GM15510 (cell line): ENCODE measurements around the gene TEAD2.

ENCODE experiments used
- POLR2A ChIP-seq: IDR thresholded peaks from 3 replicates; pipeline ENCODE4 v1.6.1; 2011; ENCODE audit warnings: borderline replicate concordance; ENCODE audit not compliant: insufficient read length; ENCODE audit errors: extremely low read depth

The TEAD2 gene

DNA sequence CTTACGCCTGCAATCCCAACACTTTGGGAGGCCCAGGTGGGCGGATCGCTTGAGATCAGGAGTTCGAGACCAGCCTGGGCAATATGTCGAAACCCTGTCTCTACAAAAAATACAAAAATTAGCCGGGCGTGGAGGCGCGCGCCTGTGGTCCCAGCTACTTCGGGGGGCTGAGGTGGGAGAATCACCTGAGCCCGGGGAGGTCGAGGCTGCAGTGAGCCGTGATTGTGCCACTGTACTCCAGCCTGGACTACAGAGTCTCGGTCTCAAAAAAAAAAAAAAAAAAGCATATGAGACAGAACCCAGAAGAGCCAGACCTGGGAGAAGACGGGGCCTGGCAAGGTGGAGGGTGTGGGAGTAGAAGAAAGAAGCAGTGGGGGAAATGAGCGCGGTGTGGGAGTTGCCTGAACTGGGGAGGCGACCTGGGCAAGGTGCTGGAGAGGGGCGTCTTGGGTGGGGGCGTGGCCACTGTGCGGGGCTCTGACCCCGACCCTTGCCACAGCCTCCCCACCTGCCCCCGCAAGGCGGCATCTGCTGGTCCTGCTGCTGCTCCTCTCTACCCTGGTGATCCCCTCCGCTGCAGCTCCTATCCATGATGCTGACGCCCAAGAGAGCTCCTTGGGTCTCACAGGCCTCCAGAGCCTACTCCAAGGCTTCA, 2.0 kb upstream of the TEAD2 start:
- TF ChIP-seq POLR2A, result no peak

DNA sequence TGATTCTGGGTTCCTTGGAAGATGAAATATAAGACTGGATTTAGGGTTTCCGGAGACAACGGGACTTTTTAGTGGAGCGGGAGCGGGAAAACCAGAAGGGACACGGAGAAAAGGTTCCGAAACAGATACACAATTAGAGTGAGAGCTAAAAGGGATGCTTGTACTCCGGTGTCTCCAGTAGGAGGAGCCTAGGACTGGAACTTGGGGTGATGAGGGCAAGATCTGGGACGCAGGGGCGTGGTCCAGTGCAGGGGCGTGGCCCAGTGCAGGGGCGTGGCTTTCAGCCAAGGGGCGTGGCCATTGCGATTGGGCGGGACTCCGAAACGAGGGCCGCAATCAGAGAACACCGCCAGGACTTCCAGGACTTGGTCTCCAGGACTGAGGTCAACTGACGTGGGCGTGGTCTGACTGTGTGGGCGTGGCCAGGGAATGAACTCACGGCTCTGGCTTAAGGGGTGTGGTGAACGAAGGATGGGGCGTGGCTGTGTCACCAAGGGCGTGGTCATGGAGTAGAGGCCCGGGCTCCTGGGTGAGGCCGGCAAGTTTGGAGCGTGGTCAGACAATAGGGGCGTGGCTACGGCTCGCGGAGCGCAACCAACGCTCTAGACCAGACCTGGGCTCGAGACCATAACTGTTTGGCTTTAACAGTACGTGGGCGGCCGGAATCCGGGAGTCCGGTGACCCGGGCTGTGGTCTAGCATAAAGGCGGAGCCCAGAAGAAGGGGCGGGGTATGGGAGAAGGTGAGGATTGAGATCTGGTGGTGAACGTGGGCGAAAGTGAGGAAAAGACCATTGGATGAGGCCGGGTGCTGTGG, 1.3 kb upstream of the TEAD2 start, which contains the start of gene DKKL1:
Gene DKKL1 (plus strand): TSS at position 610 of the 815 bp plus-strand sequence. CDS start 122 bp downstream, at position 732.
- no peak for TF ChIP-seq POLR2A

DNA sequence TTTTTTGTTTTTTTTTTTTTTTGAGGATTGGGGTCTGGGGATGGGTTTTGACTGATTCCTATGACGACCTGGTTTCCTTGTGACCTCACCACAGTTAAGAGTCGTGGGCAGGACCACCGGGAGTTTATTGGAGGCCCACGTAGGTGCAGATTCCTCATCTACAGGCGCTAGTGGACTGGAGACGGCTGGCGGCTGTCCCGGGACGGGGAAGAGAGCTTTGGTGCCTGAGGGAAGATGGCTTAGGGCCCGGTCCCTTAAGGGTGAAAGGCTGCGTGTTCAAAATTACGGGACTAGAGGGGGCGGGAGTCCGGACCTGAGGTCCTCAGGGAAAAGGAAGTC, 682 bp upstream of the TEAD2 start:
- no peak for TF ChIP-seq POLR2A

DNA sequence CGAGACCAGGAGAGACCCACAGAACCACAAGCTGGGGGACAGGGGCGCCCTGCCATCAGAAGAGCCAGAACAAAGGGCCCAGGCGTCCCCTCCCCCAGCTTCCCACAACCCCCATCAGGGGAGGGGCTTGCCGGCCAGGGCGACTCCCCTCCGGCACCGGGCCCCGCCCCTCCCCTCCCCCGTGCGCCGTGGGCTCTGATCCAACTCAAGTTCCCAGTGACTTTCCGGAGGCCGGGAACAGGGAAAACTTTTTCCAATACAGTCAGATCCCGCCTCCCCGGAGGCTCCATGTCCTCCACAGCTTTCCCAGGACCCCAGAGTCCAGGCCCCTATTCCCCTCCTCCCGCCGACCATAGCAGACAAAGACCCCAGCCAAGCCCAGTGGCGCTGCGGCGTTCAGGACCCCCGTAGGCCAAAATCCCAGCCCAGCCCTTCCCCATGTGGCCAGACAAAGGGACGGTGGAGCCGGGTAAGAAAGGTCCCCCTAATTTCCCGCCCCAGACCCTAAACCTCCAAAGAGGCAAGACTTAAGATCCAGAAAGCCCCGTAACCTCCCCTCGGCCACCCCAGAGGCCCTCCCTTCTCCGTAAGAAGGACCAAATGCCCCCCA, 673 bp downstream of the TEAD2 start:
- TF ChIP-seq POLR2A, result no peak

DNA sequence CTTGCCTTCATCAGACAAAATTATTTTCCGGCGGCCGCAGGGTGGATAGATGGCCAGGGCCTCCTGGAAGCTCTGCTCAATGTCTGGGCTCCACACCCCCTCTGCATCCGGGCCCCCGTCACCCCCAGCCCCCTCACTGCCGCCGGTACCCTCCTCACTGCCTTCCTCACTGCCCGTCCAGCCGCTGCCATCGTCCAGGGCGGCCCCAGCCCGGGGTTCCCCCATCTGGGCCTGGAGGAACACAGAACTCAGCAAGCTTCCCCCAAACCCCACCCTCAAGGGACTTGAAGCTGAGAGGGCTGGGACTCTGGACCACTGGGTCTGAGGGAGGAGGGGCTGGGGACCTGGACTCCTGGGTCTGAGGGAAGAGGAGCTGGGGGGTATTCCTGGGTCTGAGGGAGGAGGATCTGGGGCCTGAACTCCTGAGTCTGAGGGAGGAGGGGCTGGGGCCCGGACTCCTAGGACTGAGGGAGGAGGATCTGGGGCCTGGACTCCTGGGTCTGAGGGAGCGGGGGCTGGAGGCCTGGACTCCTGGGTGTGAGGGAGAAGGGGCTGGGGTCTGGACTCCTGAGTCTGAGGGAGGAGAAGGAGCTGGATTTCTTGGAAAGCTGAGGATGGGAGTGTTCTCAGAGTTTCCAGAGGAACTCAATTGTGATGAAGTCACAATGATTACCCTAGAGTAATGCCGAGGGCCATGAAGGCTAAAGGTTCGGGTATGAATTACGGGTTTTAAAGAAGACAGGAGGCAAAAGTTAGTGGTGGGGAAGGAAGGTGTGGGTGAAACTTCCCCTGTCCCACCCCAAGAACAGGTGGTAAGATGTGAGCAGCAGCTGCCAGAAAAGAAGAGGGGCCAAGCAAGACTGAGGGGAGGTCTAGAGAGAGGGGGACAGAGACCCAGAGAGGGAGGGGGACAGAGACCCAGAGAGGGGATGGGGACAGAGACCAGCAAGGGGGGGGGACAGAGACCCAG, 2.1 kb downstream of the TEAD2 start:
- no peak for TF ChIP-seq POLR2A

DNA sequence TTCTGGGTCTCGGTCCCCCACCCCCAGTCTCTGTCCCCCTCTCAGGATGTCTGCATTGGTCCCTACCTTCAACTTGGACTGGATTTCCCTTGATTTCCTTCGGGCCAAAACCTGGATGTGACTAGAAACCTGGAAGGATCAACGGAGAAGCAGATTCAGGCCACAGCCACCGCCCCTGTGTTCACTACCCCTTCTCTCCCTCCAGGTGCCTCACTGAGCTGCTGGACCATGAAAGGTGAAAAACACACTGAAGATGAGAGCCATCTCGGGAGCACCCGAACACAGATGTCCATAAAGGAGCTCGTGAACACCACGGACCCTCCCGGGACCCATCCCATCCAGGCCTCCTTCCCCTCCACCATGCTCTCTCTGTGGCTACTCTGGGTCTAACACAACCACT, 5.0 kb downstream of the TEAD2 start:
- no peak for TF ChIP-seq POLR2A

DNA sequence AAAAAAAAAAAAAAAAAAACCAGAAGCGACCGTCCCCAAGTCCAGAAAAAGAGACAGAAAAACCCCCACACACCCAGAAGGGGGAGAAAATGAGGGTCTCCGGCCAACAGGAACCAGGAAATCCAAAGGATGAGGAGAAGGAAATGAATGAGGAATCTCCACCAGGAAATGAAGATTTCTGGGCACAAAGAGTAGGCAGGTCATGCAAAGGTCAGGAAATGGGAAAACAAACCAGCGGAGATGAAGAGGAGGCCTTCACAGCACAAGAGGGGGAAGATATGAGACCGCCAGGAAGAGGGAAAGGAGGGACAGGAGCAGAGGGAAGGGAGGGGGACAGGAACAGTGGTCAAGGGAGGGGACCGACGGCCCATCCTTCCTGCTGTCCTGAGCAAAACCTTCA, 5.8 kb downstream of the TEAD2 start:
- TF ChIP-seq POLR2A, result no peak

DNA sequence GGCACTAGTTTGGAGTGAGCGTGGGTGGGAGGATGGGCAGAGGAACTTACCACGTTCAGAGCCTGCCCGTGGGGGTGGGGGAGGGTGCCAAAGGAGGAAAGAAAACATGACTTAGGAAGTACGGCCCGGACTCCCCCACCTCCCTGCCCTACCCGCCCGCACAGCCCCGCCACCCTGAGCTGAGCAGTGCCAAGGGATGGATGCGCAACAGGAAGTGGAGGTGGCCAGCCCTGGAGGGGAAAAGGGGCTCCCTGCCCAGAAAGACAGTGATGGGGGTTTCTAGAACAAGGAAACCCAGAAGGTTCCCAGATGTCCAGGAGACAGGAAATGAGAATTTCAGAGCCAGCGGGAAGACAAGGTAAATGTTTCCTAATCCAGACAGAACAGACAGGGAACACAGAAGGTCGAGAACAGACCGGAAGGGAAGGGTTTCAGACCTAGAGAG, 6.3 kb downstream of the TEAD2 start:
- TF ChIP-seq POLR2A, result no peak

DNA sequence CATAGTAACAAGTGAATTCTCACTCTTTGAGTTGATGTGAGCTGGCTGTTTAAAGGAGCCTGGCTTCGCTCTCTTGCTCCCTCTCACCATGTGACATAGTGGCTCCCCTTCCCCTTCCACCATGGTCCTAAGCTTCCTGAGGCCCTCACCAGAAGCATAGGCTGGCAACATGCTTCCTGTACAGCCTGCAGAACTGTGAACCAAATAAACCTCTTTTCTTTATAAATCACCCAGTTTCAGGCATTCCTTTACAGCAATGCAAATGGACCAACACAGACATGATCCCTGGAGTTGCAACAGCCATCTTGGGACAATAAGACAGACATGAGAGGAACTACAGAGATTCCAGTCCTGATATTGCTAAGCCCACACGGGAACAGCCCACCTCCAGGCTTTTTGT, 12.6 kb downstream of the TEAD2 start:
- no peak for TF ChIP-seq POLR2A

DNA sequence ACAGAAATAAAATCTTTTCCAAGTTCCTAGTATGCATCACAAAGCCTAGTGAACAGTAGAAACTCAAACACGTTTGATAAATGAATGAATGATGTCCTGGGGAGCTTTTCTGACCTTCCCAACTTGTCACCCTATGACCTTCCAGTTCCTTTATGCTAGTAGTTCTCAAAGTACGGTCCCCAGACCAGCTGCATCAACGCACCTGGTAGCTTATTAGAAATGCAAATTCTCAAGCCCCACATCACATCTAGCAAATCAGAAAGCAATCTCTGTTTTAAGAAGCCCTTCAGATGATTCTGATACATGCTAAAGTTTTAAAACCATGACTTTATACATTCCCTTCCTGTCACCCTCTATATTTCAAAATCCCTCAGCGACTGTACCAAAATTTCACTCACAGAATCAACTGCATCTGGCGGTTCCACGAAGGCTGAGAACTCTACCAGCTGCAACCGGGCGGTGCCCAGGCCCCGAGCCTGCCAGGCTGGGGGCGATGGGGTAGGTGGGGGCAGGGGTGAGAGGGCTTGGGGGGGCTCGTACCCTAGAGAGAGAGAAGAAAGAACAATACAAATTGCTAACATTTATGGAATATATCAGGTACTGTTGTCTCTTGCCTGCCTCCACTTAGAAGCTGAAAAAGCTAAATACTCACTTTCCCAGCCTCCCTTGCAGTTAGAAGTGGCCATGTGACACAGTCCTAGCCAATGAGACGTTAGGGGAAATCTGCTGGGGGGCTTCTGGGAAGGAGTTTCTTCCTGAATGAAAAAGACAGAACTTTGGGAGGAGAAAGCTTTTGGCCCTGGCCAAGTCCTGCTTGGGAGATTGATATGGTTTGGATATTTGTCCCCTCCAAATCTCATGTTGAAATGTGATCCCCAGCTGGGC, 13.7 kb downstream of the TEAD2 start:
- TF ChIP-seq POLR2A, result no peak

DNA sequence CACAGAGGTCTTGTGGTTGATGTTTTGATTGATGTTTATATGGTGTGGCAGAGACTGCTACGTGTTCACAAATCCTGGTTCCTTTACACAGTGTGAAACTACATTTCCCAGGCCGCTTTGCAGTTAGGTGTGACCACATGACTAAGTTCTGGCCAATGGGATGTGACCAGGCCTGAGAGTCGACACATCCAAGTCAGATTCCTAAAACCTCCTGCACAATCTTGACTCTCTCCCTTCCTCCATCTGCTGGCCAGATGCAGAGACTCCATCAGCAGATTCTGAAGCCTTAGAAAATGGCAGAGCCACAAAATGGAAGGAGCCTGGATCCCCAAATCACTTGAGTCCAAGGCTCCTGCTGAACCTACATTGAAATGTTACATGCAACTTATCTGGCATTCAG, 14.4 kb downstream of the TEAD2 start:
- TF ChIP-seq POLR2A, result no peak

DNA sequence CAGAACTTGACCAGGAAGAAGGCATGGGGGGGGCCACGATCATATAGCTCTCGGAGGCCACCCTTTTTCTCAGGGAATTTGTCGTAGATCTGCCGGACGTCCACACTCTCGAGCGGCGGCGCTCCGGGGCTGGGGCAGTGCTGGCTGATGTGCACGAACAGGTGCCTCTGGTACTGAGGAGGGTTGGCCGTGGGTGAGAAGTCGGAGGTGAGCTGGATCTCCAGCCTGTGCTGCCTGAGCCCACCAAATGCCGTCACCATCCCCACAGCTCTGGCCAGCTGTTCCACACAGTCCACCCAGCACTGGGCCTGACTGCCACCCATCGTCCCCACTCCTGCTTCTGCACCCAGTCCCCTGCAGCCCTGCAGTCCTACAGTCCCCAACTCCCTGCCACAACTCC, 15.0 kb downstream of the TEAD2 start:
- no peak for TF ChIP-seq POLR2A

DNA sequence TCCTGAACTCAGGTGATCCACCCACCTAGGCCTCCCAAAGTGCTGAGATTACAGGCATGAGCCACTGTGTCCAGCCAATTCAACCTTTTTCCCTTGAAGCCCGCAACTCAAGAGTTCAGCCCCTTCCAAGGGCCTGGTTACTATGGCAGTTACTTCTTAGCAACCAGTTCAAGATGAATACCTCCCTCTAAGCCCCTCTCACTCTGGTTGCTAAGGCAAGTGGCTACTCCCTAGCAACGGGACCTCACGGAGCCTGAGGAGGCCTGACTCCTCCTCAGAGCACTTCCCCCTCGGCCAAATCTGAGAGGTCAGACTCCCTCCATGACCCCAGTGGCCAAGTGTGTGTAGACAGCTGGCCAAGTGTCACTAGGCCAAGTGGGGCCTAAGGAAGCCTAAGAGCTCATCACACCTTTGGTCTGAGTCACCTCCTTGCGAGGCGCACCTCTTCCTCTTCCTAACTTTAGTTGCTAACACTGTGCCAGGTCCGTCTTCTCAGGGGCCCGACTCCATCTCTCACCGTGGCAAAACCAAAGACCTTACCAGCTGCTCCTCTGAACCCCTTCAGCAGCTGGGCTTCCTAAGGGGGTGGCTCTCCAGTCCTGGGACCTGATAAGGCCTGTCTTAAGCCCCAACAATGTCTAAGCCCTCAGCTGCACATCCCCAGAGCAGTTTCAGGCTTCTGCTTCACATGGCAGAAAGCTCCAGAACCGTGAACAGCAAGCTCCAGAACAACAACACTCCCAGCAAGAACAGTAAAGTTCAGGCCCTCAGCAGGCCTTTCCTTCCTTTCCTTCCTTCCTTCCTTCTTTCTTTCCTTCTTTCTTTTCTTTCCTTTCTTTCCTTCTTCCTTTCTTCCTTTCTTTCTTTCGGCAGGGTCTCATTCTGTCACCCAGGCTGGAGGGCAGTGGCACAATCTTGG, 17.5 kb downstream of the TEAD2 start:
- no peak for TF ChIP-seq POLR2A

DNA sequence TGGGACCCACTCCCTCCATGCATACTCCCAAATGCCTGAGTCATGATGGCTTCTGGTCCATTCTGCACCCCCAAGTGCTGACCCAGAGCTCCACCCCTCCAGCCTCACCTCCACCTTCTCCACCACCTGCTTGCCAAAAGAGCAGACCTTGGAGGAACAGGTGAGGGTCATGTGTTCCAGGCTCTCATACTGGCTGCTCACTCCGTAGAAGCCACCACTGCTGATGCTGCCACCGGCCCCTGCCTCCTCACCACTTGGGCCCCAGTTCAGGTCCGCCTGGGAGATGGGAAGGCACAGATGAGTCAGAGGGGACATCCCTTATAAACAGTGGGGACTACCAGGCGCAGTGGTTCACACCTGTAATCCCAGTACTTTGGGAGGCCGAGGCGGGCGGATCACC, 19.1 kb downstream of the TEAD2 start:
- no peak for TF ChIP-seq POLR2A
